H1 (cell line): ENCODE results near the gene XCL1. TPM values are rescaled to one million over a fixed set of nuclear protein-coding genes. Genes with fewer than 3 reads are reported as not detected.

ENCODE experiments used
- CTCF ChIA-PET: fragments of 300-600 bp; sonication (Branson Sonifier 250); formaldehyde crosslinking; loops from one replicate; lab custom pipeline; 2021; ENCODE audit not compliant: partially characterized antibody; lab: Charles Lee
- POLR2A ChIA-PET: fragments of 300-600 bp; sonication (Branson Sonifier 250); formaldehyde crosslinking; loops from one replicate; lab custom pipeline; 2021; ENCODE audit warnings: inconsistent platforms; ENCODE audit not compliant: partially characterized antibody; lab: Charles Lee
- DNase-seq, 2 experiments: peaks; one replicate each; pipeline versions ENCODE4 v3.0.0 to v3.0.0-alpha.2; 2010 to 2022; ENCODE audit warnings: low spot score in 2 of 2, low read depth in 1 of 2, mixed read lengths in 1 of 2
- FAIRE-seq: peaks from 2 replicates; lab custom pipeline; 2011; peaks lifted over from hg19 to GRCh38; lab: Jason Lieb, UNC
- H2AFZ ChIP-seq: 2 replicates; pipeline ENCODE4 v1.8.1; 2012; ENCODE audit warnings: low read length, inconsistent platforms
- H2AK5ac ChIP-seq: 2 replicates; pipeline ENCODE4 v1.6.1; 2013; ENCODE audit warnings: low read depth, low read length
- H2BK120ac ChIP-seq: replicated peaks from 2 replicates; pipeline ENCODE3; 2013; ENCODE audit warnings: low read depth, low read length, inconsistent platforms
- H2BK12ac ChIP-seq: 2 replicates; pipeline ENCODE4 v1.6.1; 2013; ENCODE audit warnings: low read depth, low read length
- H2BK15ac ChIP-seq: 2 replicates; pipeline ENCODE4 v1.6.1; 2013; ENCODE audit warnings: low read length
- H2BK20ac ChIP-seq: 2 replicates; pipeline ENCODE4 v1.6.1; 2013; ENCODE audit warnings: low read length
- H2BK5ac ChIP-seq: 2 replicates; pipeline ENCODE4 v1.6.1; 2013; ENCODE audit warnings: low read depth, low read length
- H3K14ac ChIP-seq: 2 replicates; pipeline ENCODE4 v1.6.1; 2013; ENCODE audit warnings: inconsistent platforms; ENCODE audit not compliant: insufficient read length
- H3K18ac ChIP-seq: 2 replicates; pipeline ENCODE4 v1.6.1; 2013; ENCODE audit warnings: low read length; ENCODE audit errors: extremely low read depth
- H3K23ac ChIP-seq: 2 replicates; pipeline ENCODE4 v1.6.1; 2013; ENCODE audit warnings: inconsistent platforms; ENCODE audit not compliant: insufficient read length
- H3K23me2 ChIP-seq: 2 replicates; pipeline ENCODE4 v1.6.1; 2013; ENCODE audit warnings: low read depth, low read length
- H3K27ac ChIP-seq: 2 replicates; pipeline ENCODE4 v1.6.1; 2011; ENCODE audit warnings: low read depth, low read length, inconsistent platforms
- H3K27me3 ChIP-seq, 4 experiments: replicated peaks in 1 of 4; 1 replicate in 1 of 4; 2 replicates in 3 of 4; pipeline versions ENCODE4 v1.6.1 to v1.8.1; 2011 to 2013; ENCODE audit warnings: low read length in 3 of 4, mild to moderate bottlenecking in 3 of 4, inconsistent platforms in 2 of 4, mixed read lengths in 2 of 4, moderate library complexity in 1 of 4; ENCODE audit not compliant: control insufficient read depth in 3 of 4, insufficient read depth in 3 of 4; ENCODE audit errors: extremely low read depth in 1 of 4
- H3K36me3 ChIP-seq, 4 experiments: 2 replicates each; pipeline versions ENCODE4 v1.6.1 to v1.8.1; 2011 to 2013; ENCODE audit warnings: mild to moderate bottlenecking in 4 of 4, low read length in 3 of 4, moderate library complexity in 2 of 4, control low read depth in 1 of 4, inconsistent platforms in 1 of 4; ENCODE audit not compliant: insufficient read depth in 4 of 4, control insufficient read depth in 2 of 4
- H3K4ac ChIP-seq: replicated peaks from 2 replicates; pipeline ENCODE3; 2013; ENCODE audit warnings: low read length, low read depth, mixed read lengths, inconsistent platforms; ENCODE audit not compliant: insufficient read length
- H3K4me1 ChIP-seq, 4 experiments: replicated peaks in 1 of 4; 1 replicate in 1 of 4; 2 replicates in 3 of 4; pipeline versions ENCODE4 v1.6.1 to v1.8.1; 2011 to 2013; ENCODE audit warnings: low read length in 3 of 4, inconsistent platforms in 2 of 4, mixed read lengths in 1 of 4; ENCODE audit not compliant: insufficient read depth in 4 of 4, control insufficient read depth in 3 of 4
- H3K4me2 ChIP-seq, 2 experiments: 2 replicates each; pipeline versions ENCODE4 v1.6.1 to v1.8.1; 2011 to 2013; ENCODE audit warnings: low read depth in 2 of 2, low read length in 2 of 2, control low read depth in 1 of 2, inconsistent platforms in 1 of 2, mild to moderate bottlenecking in 1 of 2; ENCODE audit not compliant: insufficient read depth in 1 of 2
- H3K4me3 ChIP-seq, 4 experiments: fragments of 200-600, 300-600 bp in 1 of 4; sonication (generic), shearing (Covaris generic), sonication (Bioruptor Twin) in 1 of 4; 2 replicates each; pipeline versions ENCODE4 v1.5.1 to v1.8.1; 2011 to 2016; ENCODE audit warnings: low read length in 4 of 4, low read depth in 3 of 4, control low read depth in 2 of 4, inconsistent platforms in 2 of 4, mild to moderate bottlenecking in 2 of 4, mixed read lengths in 1 of 4, moderate library complexity in 1 of 4; ENCODE audit not compliant: insufficient read depth in 2 of 4; ENCODE audit errors: extremely low read depth in 1 of 4
- H3K56ac ChIP-seq: replicated peaks from 2 replicates; pipeline ENCODE3; 2013; ENCODE audit warnings: low read depth, mild to moderate bottlenecking, mixed read lengths, low read length, inconsistent platforms; ENCODE audit not compliant: insufficient read length
- H3K79me1 ChIP-seq: 2 replicates; pipeline ENCODE4 v1.6.1; 2013; ENCODE audit warnings: low read depth, low read length, control low read depth
- H3K79me2 ChIP-seq, 2 experiments: 2 replicates each; pipeline versions ENCODE4 v1.6.1 to v1.8.1; 2012 to 2013; ENCODE audit warnings: low read length in 2 of 2, mild to moderate bottlenecking in 2 of 2, inconsistent platforms in 1 of 2; ENCODE audit not compliant: insufficient read depth in 2 of 2, control insufficient read depth in 1 of 2
- H3K9ac ChIP-seq, 4 experiments: replicated peaks in 1 of 4; 1 replicate in 1 of 4; 2 replicates in 3 of 4; pipeline versions ENCODE4 v1.6.1 to v1.8.1; 2011 to 2013; ENCODE audit warnings: low read depth in 3 of 4, low read length in 3 of 4, control low read depth in 2 of 4, mild to moderate bottlenecking in 2 of 4, moderate library complexity in 2 of 4, inconsistent platforms in 1 of 4; ENCODE audit errors: extremely low read depth in 1 of 4
- H3K9me3 ChIP-seq, 2 experiments: 2 replicates each; pipeline versions ENCODE4 v1.6.1 to v1.8.1; 2012 to 2013; ENCODE audit warnings: mild to moderate bottlenecking in 2 of 2, moderate library complexity in 2 of 2, control low read depth in 1 of 2, inconsistent platforms in 1 of 2, low read depth in 1 of 2, low read length in 1 of 2, mixed read lengths in 1 of 2; ENCODE audit not compliant: insufficient read depth in 2 of 2
- H4K20me1 ChIP-seq, 2 experiments: replicated peaks in 1 of 2; 2 replicates each; pipeline versions ENCODE3 to v1.8.1; 2011 to 2013; ENCODE audit warnings: inconsistent platforms in 2 of 2, low read length in 2 of 2, mild to moderate bottlenecking in 1 of 2; ENCODE audit not compliant: insufficient read depth in 2 of 2, control insufficient read depth in 1 of 2
- H4K5ac ChIP-seq: 2 replicates; pipeline ENCODE4 v1.6.1; 2013; ENCODE audit warnings: low read length, low read depth, mixed read lengths, inconsistent platforms; ENCODE audit not compliant: insufficient read length
- H4K8ac ChIP-seq: 2 replicates; pipeline ENCODE4 v1.8.0; 2013; ENCODE audit warnings: mild to moderate bottlenecking, moderate library complexity, low read length, inconsistent platforms; ENCODE audit not compliant: insufficient read depth; ENCODE audit errors: extremely low read depth
- H4K91ac ChIP-seq: replicated peaks from 2 replicates; pipeline ENCODE3; 2013; ENCODE audit warnings: low read length, mixed read lengths, inconsistent platforms; ENCODE audit not compliant: insufficient read length
- E2F6 ChIP-seq: IDR thresholded peaks from 2 replicates; pipeline ENCODE4 v1.6.1; 2012; ENCODE audit warnings: inconsistent platforms
- GTF2F1 ChIP-seq: IDR thresholded peaks from 2 replicates; pipeline ENCODE4 v1.6.1; 2012; ENCODE audit warnings: low read depth, low read length, improper control_type of control experiment, borderline replicate concordance
- SP1 ChIP-seq: IDR thresholded peaks from 2 replicates; pipeline ENCODE4 v1.6.1; 2011; ENCODE audit warnings: low read depth, low read length
- TAF1 ChIP-seq: IDR thresholded peaks from 2 replicates; pipeline ENCODE4 v1.6.1; 2011; ENCODE audit warnings: mild to moderate bottlenecking, low read depth, low read length
- TEAD4 ChIP-seq: IDR thresholded peaks from 2 replicates; pipeline ENCODE4 v1.6.1; 2012; ENCODE audit warnings: low read depth, low read length, inconsistent platforms, mixed read lengths
- WGBS, 2 experiments: shearing (Covaris generic) in 1 of 2; methylation state at CpG; one replicate each; pipeline versions ENCODE4 v1.1.6 to v1.1.7; 2013 to 2015; ENCODE audit warnings: low lambda C conversion rate in 2 of 2, mixed read lengths in 2 of 2, inconsistent platforms in 1 of 2, low coverage in 1 of 2, missing lambda C conversion rate in 1 of 2; ENCODE audit not compliant: insufficient replicate concordance in 2 of 2, insufficient coverage in 1 of 2, insufficient read length in 1 of 2; ENCODE audit errors: extremely low coverage in 1 of 2, missing lambda C conversion rate in 1 of 2; 5-methylcytosine and 5-hydroxymethylcytosine counted together
- polyA plus RNA-seq, 7 experiments: library from polyadenylated mRNA; depleted of rRNA in 3 of 7; stranded (reverse) in 5 of 7; unstranded in 2 of 7; fragments of >200 nt in 5 of 7; fragments of 200-250 nt in 2 of 7; gene quantifications; 1 replicate in 5 of 7; 2 replicates in 1 of 7; 4 replicates in 1 of 7; pipeline versions ENCODE4 v1.2.1 to v1.2.3, GENCODE V29; 2011 to 2013; ENCODE audit warnings: missing spikeins in 2 of 7, mixed read lengths in 2 of 7
- total RNA-seq: library from RNA; stranded (reverse); fragmentation: NEBNext Ultra II Directional; extraction: Animal tissue kit (Norgen Biotek cat#: 25700); gene quantifications from 2 replicates; pipeline ENCODE4 v1.2.1, GENCODE V29; 2021

XCL1 gene
- total and polyA plus RNA-seq, 2 of the 8 experiments (the other 6 are each of a cell fraction or from before 2014, with no cell fraction given) = 0.39 to 0.63 TPM

- no peak for FAIRE-seq
- Histone ChIP-seq H3K4ac (no peak overlapping the region), H3K27ac (no peak overlapping the region), H3K79me1 (no peaks in the 10 kb centered on the region), H3K9ac (no peak overlapping the region), H2BK20ac (no peak overlapping the region), H3K23ac (no peak overlapping the region), H3K9me3 (no peaks in the 10 kb centered on the region), H2BK5ac (no peak overlapping the region), H3K4me3 (no peak overlapping the region), H2AFZ (no peak overlapping the region), H3K18ac (no peak overlapping the region), H3K56ac (no peak overlapping the region), H4K5ac (no peak overlapping the region), H3K4me1 (no peaks in the 10 kb centered on the region), H3K27me3 (no peaks in the 10 kb centered on the region), H3K36me3 (no peaks in the 10 kb centered on the region), H3K14ac (no peak overlapping the region), H2BK15ac (no peak overlapping the region), H3K4me2 (no peak overlapping the region), H3K79me2 (no peaks in the 10 kb centered on the region), H2BK120ac (no peak overlapping the region), H4K91ac (no peak overlapping the region), H4K20me1 (no peaks in the 10 kb centered on the region), H4K8ac (no peak overlapping the region), H3K23me2 (no peaks in the 10 kb centered on the region; the same call in 1 of the 2 replicates), H2BK12ac (no peak overlapping the region), H2AK5ac (no peak overlapping the region)
- DNase-seq = no peak
- POLR2A ChIA-PET = no interaction called here
- CTCF ChIA-PET = interaction anchor here (0.7 to 3.0 kb wide), 6 partner anchors 14 to 730 kb away, joined by 3 to 18 read pairs (median 3); no protein-coding TSS in a partner anchor
- 81% methylated on average over 5 of the region's 5 CpGs; no CpG with 5 or more reads in 1 of the 2 experiments for WGBS, 2 experiments
- TF ChIP-seq TAF1 (no peak), TEAD4 (no peak), E2F6 (no peak), GTF2F1 (no peak), SP1 (no peak)
Measured at GRCh38 chr1:168617974-168618750, 41.8 kb downstream of the XCL1 start.
